Duodenal mucosa (tissue), 2 donors: Measurements from ENCODE around the gene MTCL1.

Experiments
- H3K27ac ChIP-seq: one replicate; pipeline ENCODE4 v1.7.0; 2013; ENCODE audit warnings: low read depth, low read length
- H3K27me3 ChIP-seq, 2 donors: one replicate each; pipeline ENCODE4 v1.7.0; 2013; ENCODE audit warnings: low read length in 2 of 2, control low read depth in 1 of 2; ENCODE audit not compliant: insufficient read depth in 2 of 2, control insufficient read depth in 1 of 2
- H3K36me3 ChIP-seq, 2 donors: one replicate each; pipeline ENCODE4 v1.7.0; 2013; ENCODE audit warnings: low read length in 2 of 2, control low read depth in 1 of 2; ENCODE audit not compliant: insufficient read depth in 2 of 2, control insufficient read depth in 1 of 2
- H3K4me1 ChIP-seq, 2 donors: one replicate each; pipeline ENCODE4 v1.7.0; 2013; ENCODE audit warnings: low read length in 2 of 2, control low read depth in 1 of 2; ENCODE audit not compliant: insufficient read depth in 2 of 2, control insufficient read depth in 1 of 2
- H3K4me3 ChIP-seq, 2 donors: one replicate each; pipeline ENCODE4 v1.7.0; 2013; ENCODE audit warnings: low read length in 2 of 2, low read depth in 1 of 2
- H3K9ac ChIP-seq, 2 donors: one replicate each; pipeline ENCODE4 v1.7.0; 2013; ENCODE audit warnings: low read length in 2 of 2, low read depth in 1 of 2
- H3K9me3 ChIP-seq, 2 donors: one replicate each; pipeline ENCODE4 v1.7.0; 2013; ENCODE audit warnings: low read length in 2 of 2, control low read depth in 1 of 2; ENCODE audit not compliant: control insufficient read depth in 1 of 2

Gene MTCL1

GRCh38 chr18:8688216-8688800 lies 17.0 kb upstream of the MTCL1 start:
- Histone ChIP-seq H3K4me1 (no peaks in the 10 kb centered on the region), H3K27me3 (no peaks in the 10 kb centered on the region), H3K9me3 (no peaks in the 10 kb centered on the region), H3K9ac (no peak overlapping the region), H3K4me3 (no peak overlapping the region), H3K27ac (no peak overlapping the region), H3K36me3 (no peaks in the 10 kb centered on the region)

GRCh38 chr18:8688816-8689215 lies 16.5 kb upstream of the MTCL1 start:
- H3K9me3 ChIP-seq = no peaks in the 10 kb centered on the region
- H3K9ac ChIP-seq = no peak overlapping the region
- no peak overlapping the region for H3K27ac ChIP-seq
- H3K4me3 ChIP-seq = no peak overlapping the region
- no peaks in the 10 kb centered on the region for H3K4me1 ChIP-seq
- no peaks in the 10 kb centered on the region for H3K36me3 ChIP-seq
- no peaks in the 10 kb centered on the region for H3K27me3 ChIP-seq

GRCh38 chr18:8689517-8689916 lies 15.8 kb upstream of the MTCL1 start:
- Histone ChIP-seq H3K9ac (no peak overlapping the region), H3K36me3 (no peaks in the 10 kb centered on the region), H3K4me1 (no peaks in the 10 kb centered on the region), H3K4me3 (no peak overlapping the region), H3K9me3 (no peaks in the 10 kb centered on the region), H3K27me3 (no peaks in the 10 kb centered on the region), H3K27ac (no peak overlapping the region)

- Histone ChIP-seq H3K27me3 (no peaks in the 10 kb centered on the region), H3K27ac (no peak overlapping the region), H3K9ac (no peak overlapping the region), H3K4me1 (no peaks in the 10 kb centered on the region), H3K4me3 (no peak overlapping the region), H3K9me3 (no peaks in the 10 kb centered on the region), H3K36me3 (no peaks in the 10 kb centered on the region)
These were observed 10.5 kb upstream of the MTCL1 start for GRCh38 chr18:8694891-8695290.

- Histone ChIP-seq H3K27me3 (no peaks in the 10 kb centered on the region), H3K4me3 (no peak overlapping the region), H3K36me3 (no peaks in the 10 kb centered on the region), H3K27ac (no peak overlapping the region), H3K4me1 (no peaks in the 10 kb centered on the region), H3K9ac (no peak overlapping the region), H3K9me3 (no peaks in the 10 kb centered on the region)
These were observed 9.3 kb upstream of the MTCL1 start for GRCh38 chr18:8695932-8696517.

GRCh38 chr18:8696749-8697211 lies 8.6 kb upstream of the MTCL1 start:
- no peak overlapping the region for H3K9ac ChIP-seq
- no peaks in the 10 kb centered on the region for H3K36me3 ChIP-seq
- no peak overlapping the region for H3K27ac ChIP-seq
- no peak overlapping the region for H3K4me3 ChIP-seq
- no peaks in the 10 kb centered on the region for H3K27me3 ChIP-seq
- H3K9me3 ChIP-seq = no peaks in the 10 kb centered on the region
- no peaks in the 10 kb centered on the region for H3K4me1 ChIP-seq

- Histone ChIP-seq H3K9me3 (no peaks in the 10 kb centered on the region), H3K27ac (no peak overlapping the region), H3K4me1 (peaks cover 5% of the 10 kb centered on the region in 2 donors), H3K36me3 (no peaks in the 10 kb centered on the region), H3K4me3 (no peak overlapping the region), H3K27me3 (peaks cover 9 to 15% of the 10 kb centered on the region in 2 donors), H3K9ac (no peak overlapping the region)
These were observed 6.2 kb upstream of the MTCL1 start for GRCh38 chr18:8699126-8699525.

GRCh38 chr18:8699948-8700347 lies 5.4 kb upstream of the MTCL1 start:
- Histone ChIP-seq H3K4me3 (no peak overlapping the region), H3K27ac (no peak overlapping the region), H3K36me3 (no peaks in the 10 kb centered on the region), H3K9me3 (no peaks in the 10 kb centered on the region), H3K4me1 (peaks cover 8 to 10% of the 10 kb centered on the region in 2 donors), H3K27me3 (peaks cover 9 to 15% of the 10 kb centered on the region in 2 donors), H3K9ac (no peak overlapping the region)

GRCh38 chr18:8701546-8702118 lies 3.7 kb upstream of the MTCL1 start:
- H3K9ac ChIP-seq = no peak overlapping the region
- no peak overlapping the region for H3K4me3 ChIP-seq
- H3K27ac ChIP-seq = no peak overlapping the region
- no peaks in the 10 kb centered on the region for H3K36me3 ChIP-seq
- peaks cover 9 to 16% of the 10 kb centered on the region in 2 donors for H3K27me3 ChIP-seq
- H3K4me1 ChIP-seq = peaks cover 8 to 12% of the 10 kb centered on the region in 2 donors
- H3K9me3 ChIP-seq = no peaks in the 10 kb centered on the region

GRCh38 chr18:8702668-8703067 lies 2.7 kb upstream of the MTCL1 start:
- Histone ChIP-seq H3K4me3 (no peak overlapping the region), H3K9me3 (no peaks in the 10 kb centered on the region), H3K27ac (no peak overlapping the region), H3K4me1 (peaks cover 8 to 18% of the 10 kb centered on the region in 2 donors), H3K36me3 (no peaks in the 10 kb centered on the region), H3K9ac (no peak overlapping the region), H3K27me3 (peaks cover 14 to 26% of the 10 kb centered on the region in 2 donors)
